HEK293 (cell line): ENCODE measurements around the gene PSMD2.

ENCODE experiments used
- CTCF ChIA-PET: fragments of 350-600 bp; formaldehyde crosslinking; extraction: SDS; loops from one replicate; lab custom pipeline; 2021; ENCODE audit warnings: antibody characterized with exemption; lab: Yijun Ruan, JAX
- POLR2A ChIA-PET: fragments of 300-600 bp; formaldehyde crosslinking; extraction: SDS; loops from one replicate; lab custom pipeline; 2020; ENCODE audit warnings: antibody characterized with exemption, inconsistent platforms; lab: Yijun Ruan, JAX
- H3K27ac ChIP-seq: fragments of 200-500 bp; sonication (Bioruptor generic); 2 replicates; pipeline ENCODE4 v1.5.1; 2014; ENCODE audit warnings: low read depth, low read length, control low read depth, inconsistent platforms; ENCODE audit errors: extremely low read depth
- H3K36me3 ChIP-seq, 2 experiments: fragments of 200-500 bp in 1 of 2; sonication (Bioruptor generic) in 1 of 2; 1 replicate in 1 of 2; 2 replicates in 1 of 2; pipeline ENCODE4 v1.5.1; 2014 to 2017; ENCODE audit warnings: inconsistent platforms in 2 of 2, low read length in 2 of 2; ENCODE audit not compliant: control insufficient read depth in 2 of 2, insufficient read depth in 1 of 2
- H3K4me1 ChIP-seq: fragments of 200-500 bp; sonication (Bioruptor generic); 2 replicates; pipeline ENCODE4 v1.5.1; 2014; ENCODE audit warnings: mild to moderate bottlenecking, low read length, inconsistent platforms; ENCODE audit not compliant: control insufficient read depth, insufficient read depth
- H3K4me3 ChIP-seq: 2 replicates; pipeline ENCODE4 v1.5.1; 2011; ENCODE audit warnings: low read depth, mild to moderate bottlenecking, control low read depth, low read length, moderate library complexity
- H3K9me3 ChIP-seq: fragments of 200-500 bp; sonication (Bioruptor generic); 2 replicates; pipeline ENCODE4 v1.5.1; 2014; ENCODE audit warnings: low read depth, low read length, inconsistent platforms; ENCODE audit not compliant: control insufficient read depth, insufficient read depth
- GLI2 ChIP-seq: fragments of 450-650 bp; formaldehyde crosslinking; IDR thresholded peaks from 2 replicates; pipeline ENCODE4; 2017; ENCODE audit warnings: missing biosample characterization, missing genetic modification characterization, low read depth, borderline replicate concordance
- HOXA7 ChIP-seq: sonication (generic); formaldehyde crosslinking; IDR thresholded peaks from 2 replicates; pipeline ENCODE4 v1.8.1; 2022; ENCODE audit warnings: missing genetic modification reagents, borderline replicate concordance
- KLF16 ChIP-seq: fragments of 450-650 bp; formaldehyde crosslinking; IDR thresholded peaks from 2 replicates; pipeline ENCODE4 v1.5.1; 2017; ENCODE audit warnings: missing biosample characterization, missing genetic modification characterization
- KLF17 ChIP-seq: fragments of 450-650 bp; formaldehyde crosslinking; IDR thresholded peaks from 2 replicates; pipeline ENCODE4 v1.5.1; 2016; ENCODE audit warnings: missing biosample characterization, missing genetic modification characterization
- PBX3 ChIP-seq: sonication (generic); formaldehyde crosslinking; IDR thresholded peaks from 2 replicates; pipeline ENCODE4 v1.8.1; 2022; ENCODE audit warnings: mild to moderate bottlenecking, moderate library complexity, missing genetic modification reagents
- PRDM1 ChIP-seq: fragments of 450-650 bp; formaldehyde crosslinking; IDR thresholded peaks from 2 replicates; pipeline ENCODE4; 2016; ENCODE audit warnings: missing biosample characterization, missing genetic modification characterization
- REPIN1 ChIP-seq: fragments of 450-650 bp; formaldehyde crosslinking; IDR thresholded peaks from 2 replicates; pipeline ENCODE4 v1.5.1; 2017; ENCODE audit warnings: missing biosample characterization, missing genetic modification characterization, low read depth
- SP3 ChIP-seq: fragments of 450-650 bp; formaldehyde crosslinking; IDR thresholded peaks from 2 replicates; pipeline ENCODE4 v1.5.1; 2016; ENCODE audit warnings: missing biosample characterization, missing genetic modification characterization
- YY2 ChIP-seq: fragments of 450-650 bp; formaldehyde crosslinking; IDR thresholded peaks from 2 replicates; pipeline ENCODE4 v1.5.1; 2016; ENCODE audit warnings: missing biosample characterization, missing genetic modification characterization
- ZBTB17 ChIP-seq: fragments of 450-650 bp; formaldehyde crosslinking; IDR thresholded peaks from 2 replicates; pipeline ENCODE4 v1.5.1; 2016; ENCODE audit warnings: missing biosample characterization, missing genetic modification characterization
- ZIC2 ChIP-seq: fragments of 450-650 bp; formaldehyde crosslinking; IDR thresholded peaks from 2 replicates; pipeline ENCODE4 v1.5.1; 2016; ENCODE audit warnings: missing biosample characterization, missing genetic modification characterization
- ZNF121 ChIP-seq: fragments of 450-650 bp; formaldehyde crosslinking; IDR thresholded peaks from 2 replicates; pipeline ENCODE4 v1.5.1; 2016; ENCODE audit warnings: missing biosample characterization, missing genetic modification characterization
- ZNF132 ChIP-seq: fragments of 450-650 bp; formaldehyde crosslinking; IDR thresholded peaks from 2 replicates; pipeline ENCODE4 v1.5.1; 2017; ENCODE audit warnings: missing biosample characterization, missing genetic modification characterization, borderline replicate concordance
- ZNF2 ChIP-seq: fragments of 450-650 bp; formaldehyde crosslinking; IDR thresholded peaks from 2 replicates; pipeline ENCODE4 v1.5.1; 2016; ENCODE audit warnings: missing biosample characterization, missing genetic modification characterization
- ZNF223 ChIP-seq: fragments of 450-650 bp; formaldehyde crosslinking; IDR thresholded peaks from 2 replicates; pipeline ENCODE4 v1.5.1; 2016; ENCODE audit warnings: missing biosample characterization, missing genetic modification characterization
- ZNF292 ChIP-seq: fragments of 450-650 bp; formaldehyde crosslinking; IDR thresholded peaks from 2 replicates; pipeline ENCODE4 v1.5.1; 2016; ENCODE audit warnings: low read depth, missing biosample characterization, missing genetic modification characterization, borderline replicate concordance
- ZNF324 ChIP-seq: fragments of 450-650 bp; formaldehyde crosslinking; IDR thresholded peaks from 2 replicates; pipeline ENCODE4 v1.5.1; 2016; ENCODE audit warnings: missing biosample characterization, missing genetic modification characterization
- ZNF416 ChIP-seq: fragments of 450-650 bp; formaldehyde crosslinking; IDR thresholded peaks from 2 replicates; pipeline ENCODE4 v1.5.1; 2016; ENCODE audit warnings: missing biosample characterization, missing genetic modification characterization
- ZNF423 ChIP-seq: fragments of 450-650 bp; formaldehyde crosslinking; IDR thresholded peaks from 2 replicates; pipeline ENCODE4 v1.5.1; 2016; ENCODE audit warnings: missing biosample characterization, missing genetic modification characterization
- ZNF555 ChIP-seq: fragments of 450-650 bp; formaldehyde crosslinking; conservative IDR thresholded peaks from 2 replicates; pipeline ENCODE4 v1.5.1; 2017; ENCODE audit warnings: missing biosample characterization, mild to moderate bottlenecking, missing genetic modification characterization, inconsistent platforms
- ZNF561 ChIP-seq: fragments of 450-650 bp; IDR thresholded peaks from 2 replicates; pipeline ENCODE4 v1.5.1; 2018; ENCODE audit warnings: missing biosample characterization, missing genetic modification characterization, borderline replicate concordance
- ZNF610 ChIP-seq: fragments of 450-650 bp; formaldehyde crosslinking; IDR thresholded peaks from 2 replicates; pipeline ENCODE4 v1.5.1; 2016; ENCODE audit warnings: missing biosample characterization, missing genetic modification characterization, borderline replicate concordance
- ZNF670 ChIP-seq: fragments of 450-650 bp; formaldehyde crosslinking; IDR thresholded peaks from 2 replicates; pipeline ENCODE4 v1.5.1; 2016; ENCODE audit warnings: missing biosample characterization, missing genetic modification characterization, low read depth
- ZNF701 ChIP-seq: fragments of 450-650 bp; formaldehyde crosslinking; IDR thresholded peaks from 2 replicates; pipeline ENCODE4 v1.5.1; 2016; ENCODE audit warnings: missing biosample characterization, missing genetic modification characterization
- ZNF843 ChIP-seq: fragments of 450-650 bp; formaldehyde crosslinking; IDR thresholded peaks from 2 replicates; pipeline ENCODE4 v1.5.1; 2016; ENCODE audit warnings: missing biosample characterization, missing genetic modification characterization
- ZSCAN30 ChIP-seq: fragments of 450-650 bp; IDR thresholded peaks from 2 replicates; pipeline ENCODE4 v1.5.1; 2018; ENCODE audit warnings: missing biosample characterization, mild to moderate bottlenecking, missing genetic modification characterization, moderate library complexity
- TF ChIP-seq, protein P1 (sequence below): fragments of 450-650 bp; formaldehyde crosslinking; optimal IDR thresholded peaks from 2 replicates; pipeline ENCODE3; 2016; ENCODE audit warnings: missing biosample characterization, mild to moderate bottlenecking, missing genetic modification characterization
- TF ChIP-seq, protein P2 (sequence below): fragments of 450-650 bp; formaldehyde crosslinking; IDR thresholded peaks from 2 replicates; pipeline ENCODE4 v1.5.1; 2016; ENCODE audit warnings: missing biosample characterization, missing genetic modification characterization
- TF ChIP-seq, protein P3 (sequence below): fragments of 450-650 bp; formaldehyde crosslinking; IDR thresholded peaks from 2 replicates; pipeline ENCODE4 v1.5.1; 2016; ENCODE audit warnings: missing biosample characterization, missing genetic modification characterization

The PSMD2 gene

DNA sequence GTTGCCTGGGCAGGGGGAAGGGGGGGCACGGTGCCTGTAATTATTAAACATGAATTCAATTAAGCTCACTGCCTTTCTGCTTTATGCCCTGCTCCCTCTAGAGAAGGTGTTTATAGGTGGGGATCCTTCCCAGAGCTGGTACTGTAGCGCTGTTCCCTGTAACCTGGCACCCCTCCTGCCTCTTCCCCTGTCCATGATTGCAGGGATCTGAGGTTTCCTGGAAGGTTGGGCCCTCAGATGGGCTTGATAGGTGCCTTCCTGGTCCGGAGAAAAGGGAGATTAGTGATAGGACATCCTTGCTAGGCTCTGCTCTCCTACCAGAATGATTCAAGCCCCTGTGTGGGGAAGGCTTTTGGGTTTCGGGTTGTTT is 36.2 kb downstream of the PSMD2 start (continued):
- TF ChIP-seq, protein P1, sequence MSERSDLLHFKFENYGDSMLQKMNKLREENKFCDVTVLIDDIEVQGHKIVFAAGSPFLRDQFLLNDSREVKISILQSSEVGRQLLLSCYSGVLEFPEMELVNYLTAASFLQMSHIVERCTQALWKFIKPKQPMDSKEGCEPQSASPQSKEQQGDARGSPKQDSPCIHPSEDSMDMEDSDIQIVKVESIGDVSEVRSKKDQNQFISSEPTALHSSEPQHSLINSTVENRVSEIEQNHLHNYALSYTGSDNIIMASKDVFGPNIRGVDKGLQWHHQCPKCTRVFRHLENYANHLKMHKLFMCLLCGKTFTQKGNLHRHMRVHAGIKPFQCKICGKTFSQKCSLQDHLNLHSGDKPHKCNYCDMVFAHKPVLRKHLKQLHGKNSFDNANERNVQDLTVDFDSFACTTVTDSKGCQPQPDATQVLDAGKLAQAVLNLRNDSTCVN = no peak
- TF ChIP-seq ZNF292 (no peak), ZBTB17 (tag by site-specific recombination) (peak; percentile 96), PBX3 (CRISPR knock-in tag) (no peak), ZNF416 (tag by site-specific recombination) (no peak), ZNF132 (tag by site-specific recombination) (no peak), ZNF223 (tag by site-specific recombination) (no peak), KLF17 (tag by site-specific recombination) (no peak), ZNF843 (tag by site-specific recombination) (no peak)

GRCh38 chr3:184335661-184336546 is 36.9 kb downstream of the PSMD2 start:
- peaks cover under 1 to 57% of the 10 kb centered on the region in 2 experiments for H3K36me3 ChIP-seq
- H3K27ac ChIP-seq = peak overlapping the region; percentile 73
- H3K4me3 ChIP-seq = peak overlapping the region; percentile 86
- H3K9me3 ChIP-seq = no peaks in the 10 kb centered on the region
- ChIA-PET CTCF (interaction anchor here (2.2 kb wide), 1 partner anchor 36 kb away, joined by 6 read pairs; no protein-coding TSS in a partner anchor), POLR2A (interaction anchor here (0.8 to 1.2 kb wide), 2 partner anchors 16 to 20 kb away, joined by 3 to 5 read pairs; no protein-coding TSS in a partner anchor)
- no peaks in the 10 kb centered on the region for H3K4me1 ChIP-seq
- TF ChIP-seq, protein P2, sequence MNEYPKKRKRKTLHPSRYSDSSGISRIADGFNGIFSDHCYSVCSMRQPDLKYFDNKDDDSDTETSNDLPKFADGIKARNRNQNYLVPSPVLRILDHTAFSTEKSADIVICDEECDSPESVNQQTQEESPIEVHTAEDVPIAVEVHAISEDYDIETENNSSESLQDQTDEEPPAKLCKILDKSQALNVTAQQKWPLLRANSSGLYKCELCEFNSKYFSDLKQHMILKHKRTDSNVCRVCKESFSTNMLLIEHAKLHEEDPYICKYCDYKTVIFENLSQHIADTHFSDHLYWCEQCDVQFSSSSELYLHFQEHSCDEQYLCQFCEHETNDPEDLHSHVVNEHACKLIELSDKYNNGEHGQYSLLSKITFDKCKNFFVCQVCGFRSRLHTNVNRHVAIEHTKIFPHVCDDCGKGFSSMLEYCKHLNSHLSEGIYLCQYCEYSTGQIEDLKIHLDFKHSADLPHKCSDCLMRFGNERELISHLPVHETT (tag by site-specific recombination) = no peak
- TF ChIP-seq GLI2 (tag by site-specific recombination) = no peak
- no peak for TF ChIP-seq ZNF670
- peak; percentile 90 for TF ChIP-seq SP3 (tag by site-specific recombination)
- TF ChIP-seq ZNF324 (tag by site-specific recombination) = 0 out of 2 replicates have a peak, but pooled peaks have one; percentile 44
- no peak for TF ChIP-seq HOXA7
- peak; percentile 79; the same call in 1 of the 2 replicates for TF ChIP-seq ZNF610 (tag by site-specific recombination)
- TF ChIP-seq YY2 (tag by site-specific recombination) = 0 out of 2 replicates have a peak, but pooled peaks have one; percentile 38
- TF ChIP-seq ZNF423 (tag by site-specific recombination) = no peak
- TF ChIP-seq ZNF701 (tag by site-specific recombination) = no peak
- TF ChIP-seq PRDM1 (tag by site-specific recombination) = no peak; the same call in 1 of the 2 replicates
- no peak for TF ChIP-seq ZNF121 (tag by site-specific recombination)
- TF ChIP-seq ZIC2 (tag by site-specific recombination) = no peak
- TF ChIP-seq ZNF555 (tag by site-specific recombination) = no peak
- no peak for TF ChIP-seq ZNF561
- peak; percentile 9; the same call in 1 of the 2 replicates for TF ChIP-seq ZNF2 (tag by site-specific recombination)
- TF ChIP-seq ZSCAN30 (tag by site-specific recombination) = 0 out of 2 replicates have a peak, but pooled peaks have one; percentile 26
- TF ChIP-seq, protein P3, sequence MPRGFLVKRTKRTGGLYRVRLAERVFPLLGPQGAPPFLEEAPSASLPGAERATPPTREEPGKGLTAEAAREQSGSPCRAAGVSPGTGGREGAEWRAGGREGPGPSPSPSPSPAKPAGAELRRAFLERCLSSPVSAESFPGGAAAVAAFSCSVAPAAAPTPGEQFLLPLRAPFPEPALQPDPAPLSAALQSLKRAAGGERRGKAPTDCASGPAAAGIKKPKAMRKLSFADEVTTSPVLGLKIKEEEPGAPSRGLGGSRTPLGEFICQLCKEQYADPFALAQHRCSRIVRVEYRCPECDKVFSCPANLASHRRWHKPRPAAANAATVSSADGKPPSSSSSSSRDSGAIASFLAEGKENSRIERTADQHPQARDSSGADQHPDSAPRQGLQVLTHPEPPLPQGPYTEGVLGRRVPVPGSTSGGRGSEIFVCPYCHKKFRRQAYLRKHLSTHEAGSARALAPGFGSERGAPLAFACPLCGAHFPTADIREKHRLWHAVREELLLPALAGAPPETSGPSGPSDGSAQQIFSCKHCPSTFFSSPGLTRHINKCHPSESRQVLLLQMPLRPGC (tag by site-specific recombination) = no peak
- TF ChIP-seq REPIN1 = no peak
- peak; percentile 93 for TF ChIP-seq KLF16 (tag by site-specific recombination)
